ENCODE measurements around the gene ARHGAP36.

ARHGAP36 gene

GRCh38 chrX:131058136-131058868, at the start of gene ARHGAP36:
Gene ARHGAP36, plus strand, starts transcription at chrX:131058346. Its CDS starts 23,320 bp downstream, at chrX:131081666.
- DNase-seq, result no peak

- DNase-seq, result no peak
Observed at GRCh38 chrX:131010186-131010585, 48.0 kb upstream of the ARHGAP36 start.

GRCh38 chrX:131025336-131025735, 32.8 kb upstream of the ARHGAP36 start:
- DNase-seq, result no peak

GRCh38 chrX:131032354-131033230, 25.6 kb upstream of the ARHGAP36 start:
- DNase-seq, result no peak

GRCh38 chrX:131034063-131034462, 24.1 kb upstream of the ARHGAP36 start:
- no peak for DNase-seq

GRCh38 chrX:131040781-131041180, 17.4 kb upstream of the ARHGAP36 start:
- DNase-seq, result no peak

- DNase-seq, result no peak
Observed at GRCh38 chrX:131041667-131042066, 16.5 kb upstream of the ARHGAP36 start.

GRCh38 chrX:131045726-131046125, 12.4 kb upstream of the ARHGAP36 start:
- DNase-seq, result no peak

- DNase-seq, result no peak
Observed at GRCh38 chrX:131046596-131046995, 11.6 kb upstream of the ARHGAP36 start.

GRCh38 chrX:131047180-131047579, 11.0 kb upstream of the ARHGAP36 start:
- DNase-seq, result no peak

- DNase-seq, result no peak
Observed at GRCh38 chrX:131053076-131053475, 5.1 kb upstream of the ARHGAP36 start.

- no peak for DNase-seq
Observed at GRCh38 chrX:131054906-131055305, 3.2 kb upstream of the ARHGAP36 start.

- no peak for DNase-seq
Observed at GRCh38 chrX:131057706-131058105, 440 bp upstream of the ARHGAP36 start.

GRCh38 chrX:131059246-131059645, 1.1 kb downstream of the ARHGAP36 start:
- no peak for DNase-seq

- DNase-seq, result no peak
Observed at GRCh38 chrX:131060147-131060546, 2.0 kb downstream of the ARHGAP36 start.

- no peak for DNase-seq
Observed at GRCh38 chrX:131061306-131061705, 3.2 kb downstream of the ARHGAP36 start.

GRCh38 chrX:131063613-131064012, 5.5 kb downstream of the ARHGAP36 start:
- DNase-seq, result no peak

- DNase-seq, result no peak
Observed at GRCh38 chrX:131066237-131066636, 8.1 kb downstream of the ARHGAP36 start.

GRCh38 chrX:131067216-131067615, 9.1 kb downstream of the ARHGAP36 start:
- no peak for DNase-seq

- no peak for DNase-seq
Observed at GRCh38 chrX:131067846-131068745, 9.9 kb downstream of the ARHGAP36 start.

- no peak for DNase-seq
Observed at GRCh38 chrX:131068945-131069719, 11.0 kb downstream of the ARHGAP36 start.
